Measurements from ENCODE around the gene MCTP1. TPM values are rescaled to one million over a fixed set of nuclear protein-coding genes. Genes with fewer than 3 reads are reported as not detected.

Gene MCTP1
- total and polyA plus RNA-seq, 2 of the 13 experiments (the other 11 are each of a cell fraction or from before 2014, with no cell fraction given) = 0.15 to 0.48 TPM

DNA sequence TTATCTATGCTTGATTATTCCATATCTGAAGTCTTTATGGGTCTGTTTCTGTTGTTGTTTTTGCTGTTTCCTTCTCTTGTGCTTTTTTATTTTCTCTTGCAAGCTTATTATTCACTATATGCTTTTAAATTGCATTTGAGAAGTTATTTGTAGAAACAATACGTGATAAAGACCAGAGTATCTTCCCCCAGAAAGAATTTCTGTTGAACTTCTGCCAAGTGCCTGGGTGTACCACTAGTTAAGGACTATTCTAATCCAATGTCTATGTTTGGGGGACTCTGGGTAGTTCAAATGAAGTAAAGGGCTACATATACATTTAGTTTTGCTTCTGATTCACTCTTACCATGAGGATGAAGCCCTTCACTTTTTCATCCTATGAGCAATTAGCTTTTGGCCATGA lies 612.1 kb downstream of the MCTP1 start (continued):
- TF ChIP-seq RELA (CRISPR knock-in tag; IDR thresholded peaks at IDR 0.05) = no peak
- TF ChIP-seq MATR3 (CRISPR knock-in tag; IDR thresholded peaks at IDR 0.05) = no peak
- TF ChIP-seq HIVEP1 (CRISPR knock-in tag; IDR thresholded peaks at IDR 0.05) = no peak
- TF ChIP-seq MBNL3 (CRISPR knock-in tag; conservative IDR thresholded peaks at IDR 0.05) = no peak
- TF ChIP-seq SOX13 (IDR thresholded peaks at IDR 0.05) = no peak
- no peak for TF ChIP-seq SOX13 (CRISPR knock-in tag; conservative IDR thresholded peaks at IDR 0.05 in 1 of 2, IDR thresholded peaks at IDR 0.05 in 1 of 2)
- TF ChIP-seq HOXA9 (CRISPR knock-in tag; IDR thresholded peaks at IDR 0.05; ENCODE audit: borderline replicate concordance) = no peak
- TF ChIP-seq, protein P1, sequence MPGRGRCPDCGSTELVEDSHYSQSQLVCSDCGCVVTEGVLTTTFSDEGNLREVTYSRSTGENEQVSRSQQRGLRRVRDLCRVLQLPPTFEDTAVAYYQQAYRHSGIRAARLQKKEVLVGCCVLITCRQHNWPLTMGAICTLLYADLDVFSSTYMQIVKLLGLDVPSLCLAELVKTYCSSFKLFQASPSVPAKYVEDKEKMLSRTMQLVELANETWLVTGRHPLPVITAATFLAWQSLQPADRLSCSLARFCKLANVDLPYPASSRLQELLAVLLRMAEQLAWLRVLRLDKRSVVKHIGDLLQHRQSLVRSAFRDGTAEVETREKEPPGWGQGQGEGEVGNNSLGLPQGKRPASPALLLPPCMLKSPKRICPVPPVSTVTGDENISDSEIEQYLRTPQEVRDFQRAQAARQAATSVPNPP (CRISPR knock-in tag; IDR thresholded peaks at IDR 0.05) = no peak
- TF ChIP-seq ZNF17 (CRISPR knock-in tag; IDR thresholded peaks at IDR 0.05) = no peak
- TF ChIP-seq ZSCAN31 (CRISPR knock-in tag; IDR thresholded peaks at IDR 0.05; ENCODE audit: low read depth) = no peak

DNA sequence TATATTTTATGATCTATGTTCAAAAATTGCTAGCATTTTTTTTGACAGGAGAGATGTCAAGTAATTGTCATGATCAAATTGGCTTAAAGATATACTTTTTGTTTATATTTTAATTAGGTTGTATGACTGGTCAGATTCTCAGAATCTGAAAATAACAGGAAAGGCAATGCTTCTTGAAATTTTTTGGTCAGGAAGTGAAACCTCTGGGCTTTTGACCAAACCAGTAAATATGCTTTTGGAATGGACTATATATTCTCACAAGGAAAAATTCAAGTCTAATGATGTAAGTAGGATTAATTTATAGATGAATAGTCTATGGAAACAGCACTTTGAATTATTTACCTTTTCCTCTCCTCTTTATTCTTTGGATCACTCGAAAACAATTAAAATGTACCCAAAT lies 614.2 kb downstream of the MCTP1 start:
- POLR2A ChIA-PET = no interaction called here
- FAIRE-seq (no peak), ATAC-seq (no peak), DNase-seq (ENCODE audit: low spot score) (no peak)
- H3K4me1 ChIP-seq (ENCODE audit: insufficient read depth, low read length) = no peaks in the 10 kb centered on the region
- no peak overlapping the region for H3K4me2 ChIP-seq (ENCODE audit: low read depth, low read length)
- no peaks in the 10 kb centered on the region for H3K79me2 ChIP-seq (ENCODE audit: insufficient read depth, low read length)
- WGBS (ENCODE audit: low lambda C conversion rate) = 86% methylated on average over 1 of the region's 1 CpG
- BruUV-seq (replicated peaks) = no TSS peak
- CTCF ChIA-PET (ENCODE audit: low intra/inter-chr PET ratio, low total read pairs) = no interaction called here
- no peaks in the 10 kb centered on the region for H3K27me3 ChIP-seq (ENCODE audit: control insufficient read depth in 1 of 2, insufficient read depth in 2 of 2, low read length in 2 of 2)
- H4K20me1 ChIP-seq (ENCODE audit: insufficient read depth, low read length) = no peaks in the 10 kb centered on the region
- TF ChIP-seq ATF7-NPFF (CRISPR knock-in tag; IDR thresholded peaks at IDR 0.05; ENCODE audit: low read depth) = no peak
- no peak for TF ChIP-seq KDM5A (IDR thresholded peaks at IDR 0.05; ENCODE audit: borderline replicate concordance, low read length)
- no peak for TF ChIP-seq ERF (CRISPR knock-in tag; IDR thresholded peaks at IDR 0.05)
- TF ChIP-seq, protein P2, sequence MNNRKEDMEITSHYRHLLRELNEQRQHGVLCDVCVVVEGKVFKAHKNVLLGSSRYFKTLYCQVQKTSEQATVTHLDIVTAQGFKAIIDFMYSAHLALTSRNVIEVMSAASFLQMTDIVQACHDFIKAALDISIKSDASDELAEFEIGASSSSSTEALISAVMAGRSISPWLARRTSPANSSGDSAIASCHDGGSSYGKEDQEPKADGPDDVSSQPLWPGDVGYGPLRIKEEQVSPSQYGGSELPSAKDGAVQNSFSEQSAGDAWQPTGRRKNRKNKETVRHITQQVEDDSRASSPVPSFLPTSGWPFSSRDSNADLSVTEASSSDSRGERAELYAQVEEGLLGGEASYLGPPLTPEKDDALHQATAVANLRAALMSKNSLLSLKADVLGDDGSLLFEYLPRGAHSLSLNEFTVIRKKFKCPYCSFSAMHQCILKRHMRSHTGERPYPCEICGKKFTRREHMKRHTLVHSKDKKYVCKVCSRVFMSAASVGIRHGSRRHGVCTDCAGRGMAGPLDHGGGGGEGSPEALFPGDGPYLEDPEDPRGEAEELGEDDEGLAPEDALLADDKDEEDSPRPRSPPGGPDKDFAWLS (CRISPR knock-in tag; IDR thresholded peaks at IDR 0.05; ENCODE audit: borderline replicate concordance) = no peak
- no peak for TF ChIP-seq ZNF644 (CRISPR knock-in tag; IDR thresholded peaks at IDR 0.05; ENCODE audit: low read depth)
- TF ChIP-seq MLLT10 (CRISPR knock-in tag; IDR thresholded peaks at IDR 0.05) = no peak
- TF ChIP-seq, protein P3, sequence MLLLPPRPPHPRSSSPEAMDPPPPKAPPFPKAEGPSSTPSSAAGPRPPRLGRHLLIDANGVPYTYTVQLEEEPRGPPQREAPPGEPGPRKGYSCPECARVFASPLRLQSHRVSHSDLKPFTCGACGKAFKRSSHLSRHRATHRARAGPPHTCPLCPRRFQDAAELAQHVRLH (CRISPR knock-in tag; IDR thresholded peaks at IDR 0.05; ENCODE audit: borderline replicate concordance, low read depth) = no peak
- TF ChIP-seq ZNF550 (CRISPR knock-in tag; IDR thresholded peaks at IDR 0.05; ENCODE audit: borderline replicate concordance) = no peak
- no peak for TF ChIP-seq ZNF274 (CRISPR knock-in tag; IDR thresholded peaks at IDR 0.05)
- no peak overlapping the region for H3K27ac ChIP-seq (ENCODE audit: extremely low read length, insufficient read depth, low read length)
- intact Hi-C loops (cut with micrococcal nuclease; ENCODE audit: unreplicated experiment) (no loop called here), in situ Hi-C loops (cut with HindIII; ENCODE audit: extremely low pct_ligation_motif_present, low pct_unique_long_range_greater_than_20kb) (no loop called here)
- no peaks in the 10 kb centered on the region for H3K9me3 ChIP-seq (ENCODE audit: low read length)
- H3K9ac ChIP-seq (ENCODE audit: insufficient read depth, low read depth, low read length) = no peak overlapping the region
- no peak overlapping the region for H2AFZ ChIP-seq (ENCODE audit: low read length)
- H3K36me3 ChIP-seq (replicated peaks in 1 of 2; ENCODE audit: control insufficient read depth in 1 of 2, insufficient read depth in 2 of 2, low read length in 2 of 2) = peaks cover 0 to 2% of the 10 kb centered on the region in 2 experiments; a peak in 2 of 5 replicates
- H3K4me3 ChIP-seq (replicated peaks in 1 of 3; ENCODE audit: insufficient read depth in 1 of 3, low read depth in 2 of 3, low read length in 3 of 3) = no peak overlapping the region
